Kidney (tissue), 14 donors: ENCODE results near the gene PDSS2. TPM values are rescaled to one million over a fixed set of nuclear protein-coding genes. Genes with fewer than 3 reads are reported as not detected.

Source experiments
- DNase-seq, 5 donors: peaks; one replicate each; pipeline ENCODE4 v3.0.0-alpha.2; 2013 to 2020
- FAIRE-seq: peaks from 2 replicates; lab custom pipeline; 2012; peaks lifted over from hg19 to GRCh38; lab: Jason Lieb, UNC
- H3K27ac ChIP-seq, 2 donors: one replicate each; pipeline ENCODE4 v1.7.0; 2013; ENCODE audit warnings: low read depth in 2 of 2, low read length in 2 of 2, inconsistent platforms in 1 of 2
- H3K27me3 ChIP-seq: one replicate; pipeline ENCODE4 v1.7.1; 2013; ENCODE audit warnings: low read length, inconsistent platforms; ENCODE audit not compliant: control insufficient read depth, insufficient read depth
- H3K36me3 ChIP-seq, 3 donors: one replicate each; pipeline versions ENCODE4 v1.7.0 to v1.7.1; 2013; ENCODE audit warnings: low read length in 3 of 3, control low read depth in 1 of 3, inconsistent platforms in 1 of 3; ENCODE audit not compliant: insufficient read depth in 3 of 3, control insufficient read depth in 2 of 3
- H3K4me1 ChIP-seq, 3 donors: one replicate each; pipeline versions ENCODE4 v1.7.0 to v1.7.1; 2013; ENCODE audit warnings: low read length in 3 of 3, inconsistent platforms in 1 of 3, low read depth in 1 of 3; ENCODE audit not compliant: control insufficient read depth in 2 of 3, insufficient read depth in 2 of 3
- H3K4me3 ChIP-seq, 3 donors: one replicate each; pipeline versions ENCODE4 v1.7.0 to v1.8.1; 2013; ENCODE audit warnings: low read length in 3 of 3, control low read depth in 1 of 3, inconsistent platforms in 1 of 3
- H3K9ac ChIP-seq, 3 donors: one replicate each; pipeline versions ENCODE4 v1.7.0 to v1.7.1; 2013; ENCODE audit warnings: low read length in 3 of 3, control low read depth in 1 of 3, inconsistent platforms in 1 of 3
- H3K9me3 ChIP-seq, 3 donors: one replicate each; pipeline versions ENCODE4 v1.7.0 to v1.7.1; 2013; ENCODE audit warnings: low read length in 3 of 3, control low read depth in 1 of 3, inconsistent platforms in 1 of 3; ENCODE audit not compliant: control insufficient read depth in 2 of 3, insufficient read depth in 1 of 3
- intact Hi-C: fragments of 100-400 bp; cut with DNase I; formaldehyde crosslinking; loops from one replicate; pipeline ENCODE4 v1.11.1; 2022
- polyA plus RNA-seq: library from polyadenylated mRNA; stranded (reverse); fragments of 350-450 nt; fragmentation: Illumina TruSeq; extraction: RNeasy Lipid Tissue Mini Kit (QIAGEN cat#74804); gene quantifications from one replicate; pipeline ENCODE4 v1.2.3, GENCODE V29; 2014; ENCODE audit warnings: low read depth, low replicate concordance; ENCODE audit not compliant: insufficient read depth
- total RNA-seq: library from RNA; stranded (reverse); fragmentation: NEBNext Ultra II Directional; extraction: Animal tissue kit (Norgen Biotek cat#: 25700); gene quantifications from one replicate; pipeline ENCODE4 v1.2.1, GENCODE V29; 2021
- TF ChIP-seq, protein P1 (sequence below): IDR thresholded peaks from 3 replicates; pipeline ENCODE4 v1.5.1; 2012; ENCODE audit warnings: mild to moderate bottlenecking, moderate library complexity, borderline replicate concordance; ENCODE audit not compliant: insufficient read depth; ENCODE audit errors: extremely low read depth
- donor health status: control.
- donor health status: control.
- donor health status: control.
- donor health status: control.
- donor health status: control.
- donor health status: DM: yes; HTN: yes; CAD: no.
- donor health status: Normal renal cell carcinoma (clear cell type).

Gene PDSS2
- total and polyA plus RNA-seq, 2 donors from 2014 or later: 16.4 to 20.7 TPM

DNA sequence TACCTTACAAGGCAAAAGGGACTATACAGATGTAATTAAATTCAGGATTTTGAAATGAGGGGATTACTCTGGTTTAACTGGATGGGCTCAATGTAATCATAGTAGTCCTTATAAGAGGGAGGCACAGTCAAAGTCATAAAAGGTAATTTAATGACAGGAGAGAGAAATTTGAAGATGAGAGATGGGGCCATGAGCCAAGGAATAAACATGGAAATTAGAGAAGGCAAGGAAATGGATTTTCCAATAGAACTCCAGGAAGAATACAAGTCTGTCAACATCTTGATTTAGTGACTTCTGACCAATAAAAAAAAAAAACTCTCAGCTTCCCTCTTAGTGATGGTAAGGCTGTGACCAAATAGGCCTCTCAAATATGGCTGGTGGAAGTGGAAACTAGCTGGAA is 242.1 kb downstream of the PDSS2 start:
- no peak for FAIRE-seq
- H3K9me3 ChIP-seq: no peaks in the 10 kb centered on the region
- no peak overlapping the region for H3K9ac ChIP-seq
- no peak overlapping the region for H3K4me3 ChIP-seq
- intact Hi-C loops: no loop called here
- H3K4me1 ChIP-seq: no peaks in the 10 kb centered on the region
- H3K27me3 ChIP-seq: no peaks in the 10 kb centered on the region
- no peaks in the 10 kb centered on the region for H3K36me3 ChIP-seq
- DNase-seq: no peak
- TF ChIP-seq, protein P1, sequence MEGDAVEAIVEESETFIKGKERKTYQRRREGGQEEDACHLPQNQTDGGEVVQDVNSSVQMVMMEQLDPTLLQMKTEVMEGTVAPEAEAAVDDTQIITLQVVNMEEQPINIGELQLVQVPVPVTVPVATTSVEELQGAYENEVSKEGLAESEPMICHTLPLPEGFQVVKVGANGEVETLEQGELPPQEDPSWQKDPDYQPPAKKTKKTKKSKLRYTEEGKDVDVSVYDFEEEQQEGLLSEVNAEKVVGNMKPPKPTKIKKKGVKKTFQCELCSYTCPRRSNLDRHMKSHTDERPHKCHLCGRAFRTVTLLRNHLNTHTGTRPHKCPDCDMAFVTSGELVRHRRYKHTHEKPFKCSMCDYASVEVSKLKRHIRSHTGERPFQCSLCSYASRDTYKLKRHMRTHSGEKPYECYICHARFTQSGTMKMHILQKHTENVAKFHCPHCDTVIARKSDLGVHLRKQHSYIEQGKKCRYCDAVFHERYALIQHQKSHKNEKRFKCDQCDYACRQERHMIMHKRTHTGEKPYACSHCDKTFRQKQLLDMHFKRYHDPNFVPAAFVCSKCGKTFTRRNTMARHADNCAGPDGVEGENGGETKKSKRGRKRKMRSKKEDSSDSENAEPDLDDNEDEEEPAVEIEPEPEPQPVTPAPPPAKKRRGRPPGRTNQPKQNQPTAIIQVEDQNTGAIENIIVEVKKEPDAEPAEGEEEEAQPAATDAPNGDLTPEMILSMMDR: no peak
- H3K27ac ChIP-seq: no peak overlapping the region

GRCh38 chr6:107216197-107216933 is 243.0 kb downstream of the PDSS2 start:
- H3K27me3 ChIP-seq: no peaks in the 10 kb centered on the region
- no peaks in the 10 kb centered on the region for H3K36me3 ChIP-seq
- DNase-seq: no peak
- TF ChIP-seq, protein P1: no peak
- no peaks in the 10 kb centered on the region for H3K9me3 ChIP-seq
- H3K27ac ChIP-seq: no peak overlapping the region
- no peaks in the 10 kb centered on the region for H3K4me1 ChIP-seq
- no peak overlapping the region for H3K4me3 ChIP-seq
- intact Hi-C loops: no loop called here
- FAIRE-seq: no peak
- H3K9ac ChIP-seq: no peak overlapping the region

DNA sequence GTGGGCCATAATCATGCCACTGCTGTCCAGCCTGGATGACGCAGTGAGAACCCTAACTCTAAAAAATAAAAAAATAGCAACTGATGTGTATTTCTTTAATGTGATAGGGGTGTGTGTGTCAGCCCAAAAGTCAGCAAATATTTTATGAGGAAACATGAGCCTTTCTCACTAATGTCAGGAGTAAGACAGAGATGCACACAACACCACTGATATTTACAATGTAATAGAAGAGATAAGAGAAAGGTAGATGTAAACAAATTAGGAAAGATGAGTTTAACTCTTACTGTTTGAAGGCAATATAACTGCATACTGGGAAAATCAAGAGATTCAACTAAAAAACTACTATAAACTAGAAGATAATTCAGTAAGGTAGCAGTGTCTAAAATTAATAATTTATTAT is 244.0 kb downstream of the PDSS2 start:
- FAIRE-seq (no peak), DNase-seq (no peak)
- Histone ChIP-seq H3K4me3 (no peak overlapping the region), H3K36me3 (no peaks in the 10 kb centered on the region), H3K9me3 (no peaks in the 10 kb centered on the region), H3K27me3 (no peaks in the 10 kb centered on the region), H3K9ac (no peak overlapping the region), H3K27ac (no peak overlapping the region), H3K4me1 (no peaks in the 10 kb centered on the region)
- intact Hi-C loops: no loop called here
- TF ChIP-seq, protein P1: no peak
